BJ (cell line): ENCODE data around the gene PSMB3. TPM values are rescaled to one million over a fixed set of nuclear protein-coding genes. Genes with fewer than 3 reads are reported as not detected.

Source experiments
- CTCF ChIA-PET: fragments of 350-600 bp; formaldehyde crosslinking; extraction: SDS; loops from one replicate; lab custom pipeline; 2021; ENCODE audit warnings: antibody characterized with exemption, inconsistent platforms; lab: Yijun Ruan, JAX
- POLR2A ChIA-PET: fragments of 300-600 bp; sonication (Branson Sonifier 250); formaldehyde crosslinking; extraction: SDS; loops from one replicate; lab custom pipeline; 2021; ENCODE audit warnings: antibody characterized with exemption; lab: Charles Lee
- DNase-seq: peaks from one replicate; pipeline ENCODE4 v3.0.0-alpha.2; 2011; ENCODE audit warnings: low read depth
- H3K27me3 ChIP-seq: 2 replicates; pipeline ENCODE4 v1.6.0; 2011; ENCODE audit warnings: low read length; ENCODE audit not compliant: control insufficient read depth, insufficient read depth
- H3K36me3 ChIP-seq: 2 replicates; pipeline ENCODE4 v1.5.1; 2011; ENCODE audit warnings: low read length; ENCODE audit not compliant: control insufficient read depth, insufficient read depth
- H3K4me3 ChIP-seq: 2 replicates; pipeline ENCODE4 v1.5.1; 2011; ENCODE audit warnings: low read depth, mild to moderate bottlenecking, control low read depth, low read length
- polyA plus RNA-seq: library from polyadenylated mRNA; depleted of rRNA; stranded (reverse); fragments of >200 nt; gene quantifications from 2 replicates; pipeline ENCODE4 v1.2.3, GENCODE V29; 2011
- TF ChIP-seq, protein P1 (sequence below): IDR thresholded peaks from 2 replicates; pipeline ENCODE4 v1.5.1; 2011; ENCODE audit warnings: low read depth, mild to moderate bottlenecking, control low read depth, inconsistent platforms, low read length, moderate library complexity; ENCODE audit not compliant: insufficient read depth

PSMB3 gene
- polyA plus RNA-seq, 1 experiment: 337 TPM

DNA sequence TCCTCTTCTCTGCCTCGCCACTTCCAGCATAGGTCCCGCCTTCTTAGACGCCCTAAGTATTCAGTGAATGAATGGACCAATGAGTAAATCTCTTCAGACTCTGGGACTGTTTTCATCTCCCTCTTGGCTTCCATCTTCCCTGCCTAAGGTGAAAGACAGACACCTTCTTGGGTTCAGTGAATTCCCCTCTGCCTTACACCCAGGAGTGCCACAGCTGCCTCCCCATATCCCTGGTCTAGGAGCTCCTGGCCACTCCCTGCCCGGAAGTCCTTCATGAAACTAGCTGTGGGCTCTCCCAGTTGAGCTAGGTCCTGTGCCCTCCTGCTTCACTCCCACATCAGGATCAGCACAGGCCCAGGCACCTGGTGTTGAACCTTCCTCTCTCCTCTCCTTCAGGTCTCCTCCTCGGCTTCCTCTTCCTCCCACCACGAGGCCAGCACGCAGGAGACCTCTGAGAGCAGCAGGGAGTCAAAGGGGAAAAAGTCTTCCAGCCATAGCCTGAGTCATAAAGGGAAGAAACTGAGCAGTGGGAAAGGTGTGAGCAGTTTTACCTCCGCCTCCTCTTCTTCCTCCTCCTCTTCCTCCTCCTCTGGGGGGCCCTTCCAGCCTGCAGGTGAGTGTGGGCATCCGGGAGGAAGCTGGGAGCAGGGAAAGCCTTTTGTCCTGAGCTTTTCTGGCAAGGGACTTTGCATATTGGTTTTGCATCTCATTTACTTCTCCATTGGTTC, 37.2 kb upstream of the PSMB3 start:
- ChIA-PET CTCF (interaction anchor here (1.0 to 5.3 kb wide), 4 partner anchors 9 to 48 kb away, joined by 4 to 22 read pairs (median 6); no protein-coding TSS in a partner anchor), POLR2A (no interaction called here)
- DNase-seq: no peak
- Histone ChIP-seq H3K27me3 (no peaks in the 10 kb centered on the region), H3K4me3 (no peak overlapping the region), H3K36me3 (peaks cover 42% of the 10 kb centered on the region)
- TF ChIP-seq, protein P1, sequence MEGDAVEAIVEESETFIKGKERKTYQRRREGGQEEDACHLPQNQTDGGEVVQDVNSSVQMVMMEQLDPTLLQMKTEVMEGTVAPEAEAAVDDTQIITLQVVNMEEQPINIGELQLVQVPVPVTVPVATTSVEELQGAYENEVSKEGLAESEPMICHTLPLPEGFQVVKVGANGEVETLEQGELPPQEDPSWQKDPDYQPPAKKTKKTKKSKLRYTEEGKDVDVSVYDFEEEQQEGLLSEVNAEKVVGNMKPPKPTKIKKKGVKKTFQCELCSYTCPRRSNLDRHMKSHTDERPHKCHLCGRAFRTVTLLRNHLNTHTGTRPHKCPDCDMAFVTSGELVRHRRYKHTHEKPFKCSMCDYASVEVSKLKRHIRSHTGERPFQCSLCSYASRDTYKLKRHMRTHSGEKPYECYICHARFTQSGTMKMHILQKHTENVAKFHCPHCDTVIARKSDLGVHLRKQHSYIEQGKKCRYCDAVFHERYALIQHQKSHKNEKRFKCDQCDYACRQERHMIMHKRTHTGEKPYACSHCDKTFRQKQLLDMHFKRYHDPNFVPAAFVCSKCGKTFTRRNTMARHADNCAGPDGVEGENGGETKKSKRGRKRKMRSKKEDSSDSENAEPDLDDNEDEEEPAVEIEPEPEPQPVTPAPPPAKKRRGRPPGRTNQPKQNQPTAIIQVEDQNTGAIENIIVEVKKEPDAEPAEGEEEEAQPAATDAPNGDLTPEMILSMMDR: no peak

DNA sequence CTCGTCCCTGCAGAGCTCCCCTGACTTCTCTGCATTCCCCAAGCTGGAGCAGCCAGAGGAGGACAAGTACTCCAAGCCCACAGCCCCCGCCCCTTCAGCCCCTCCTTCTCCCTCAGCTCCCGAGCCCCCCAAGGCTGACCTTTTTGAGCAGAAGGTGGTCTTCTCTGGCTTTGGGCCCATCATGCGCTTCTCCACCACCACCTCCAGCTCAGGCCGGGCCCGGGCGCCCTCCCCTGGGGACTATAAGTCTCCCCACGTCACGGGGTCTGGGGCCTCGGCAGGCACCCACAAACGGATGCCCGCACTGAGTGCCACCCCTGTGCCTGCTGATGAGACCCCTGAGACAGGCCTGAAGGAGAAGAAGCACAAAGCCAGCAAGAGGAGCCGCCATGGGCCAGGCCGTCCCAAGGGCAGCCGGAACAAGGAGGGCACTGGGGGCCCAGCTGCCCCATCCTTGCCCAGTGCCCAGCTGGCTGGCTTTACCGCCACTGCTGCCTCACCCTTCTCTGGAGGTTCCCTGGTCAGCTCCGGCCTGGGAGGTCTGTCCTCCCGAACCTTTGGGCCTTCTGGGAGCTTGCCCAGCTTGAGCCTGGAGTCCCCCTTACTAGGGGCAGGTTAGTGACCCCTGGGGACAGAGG, 36.1 kb upstream of the PSMB3 start:
- TF ChIP-seq, protein P1: no peak
- Histone ChIP-seq H3K27me3 (no peaks in the 10 kb centered on the region), H3K36me3 (peaks cover 42% of the 10 kb centered on the region), H3K4me3 (no peak overlapping the region)
- no peak for DNase-seq
- ChIA-PET POLR2A (no interaction called here), CTCF (interaction anchor here (1.2 to 5.3 kb wide), 3 partner anchors 10 to 19 kb away, joined by 4 to 22 read pairs (median 8); no protein-coding TSS in a partner anchor)

DNA sequence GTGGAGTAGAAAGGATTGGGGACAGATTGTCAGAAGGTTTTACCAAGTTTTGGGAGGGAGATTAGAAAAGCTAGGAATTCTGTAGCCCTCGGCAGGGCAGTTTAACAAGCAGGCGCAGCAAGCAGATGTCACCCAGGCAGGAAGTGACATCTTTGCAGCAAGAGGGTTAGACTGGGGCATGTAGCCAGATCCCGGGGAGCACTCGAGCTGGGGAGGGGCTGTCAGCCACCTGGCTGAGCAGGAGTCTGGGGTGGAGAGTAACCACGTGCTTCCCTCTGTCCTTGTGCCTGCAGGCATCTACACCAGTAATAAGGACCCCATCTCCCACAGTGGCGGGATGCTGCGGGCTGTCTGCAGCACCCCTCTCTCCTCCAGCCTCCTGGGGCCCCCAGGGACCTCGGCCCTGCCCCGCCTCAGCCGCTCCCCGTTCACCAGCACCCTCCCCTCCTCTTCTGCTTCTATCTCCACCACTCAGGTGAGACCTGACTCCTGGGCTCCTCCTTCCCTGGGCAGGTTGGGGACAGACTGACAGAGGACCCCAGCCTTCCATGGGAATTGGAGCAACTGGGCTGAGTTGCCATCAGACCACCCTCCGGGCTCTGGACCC, 35.3 kb upstream of the PSMB3 start:
- POLR2A ChIA-PET: no interaction called here
- CTCF ChIA-PET: interaction anchor here (5.3 kb wide), 1 partner anchor 11 kb away, joined by 22 read pairs; no protein-coding TSS in a partner anchor
- no peaks in the 10 kb centered on the region for H3K27me3 ChIP-seq
- DNase-seq: no peak
- no peak overlapping the region for H3K4me3 ChIP-seq
- TF ChIP-seq, protein P1: no peak
- peaks cover 41% of the 10 kb centered on the region for H3K36me3 ChIP-seq

DNA sequence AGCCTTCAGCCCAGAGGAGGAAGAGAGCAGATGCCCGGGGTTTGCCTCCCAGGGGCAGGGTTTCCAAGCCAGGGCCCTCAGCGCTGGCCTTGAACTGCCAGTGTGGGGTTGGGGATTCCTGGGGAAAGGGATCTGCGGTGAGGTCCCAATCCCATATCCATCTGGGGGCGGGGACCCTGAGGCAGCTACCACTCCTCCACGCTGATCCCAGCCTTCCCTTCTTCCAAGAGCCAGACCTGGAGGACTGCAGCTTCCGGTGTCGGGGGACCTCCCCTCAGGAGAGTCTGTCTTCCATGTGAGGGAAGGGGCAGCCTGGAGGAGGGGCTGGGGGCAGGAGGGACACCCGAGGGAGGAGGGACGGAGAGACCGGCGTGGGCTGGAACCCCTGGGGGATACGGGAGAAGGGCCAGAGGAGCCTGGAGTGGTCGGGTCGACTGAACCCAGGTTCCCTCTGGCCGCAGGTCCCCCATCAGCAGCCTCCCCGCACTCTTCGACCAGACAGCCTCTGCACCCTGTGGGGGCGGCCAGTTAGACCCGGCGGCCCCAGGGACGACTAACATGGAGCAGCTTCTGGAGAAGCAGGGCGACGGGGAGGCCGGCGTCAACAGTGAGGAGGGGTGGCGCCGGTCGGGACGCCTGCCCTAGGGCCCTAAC, 33.1 kb upstream of the PSMB3 start:
- TF ChIP-seq, protein P1: no peak
- Histone ChIP-seq H3K36me3 (peaks cover 38% of the 10 kb centered on the region), H3K4me3 (no peak overlapping the region), H3K27me3 (no peaks in the 10 kb centered on the region)
- DNase-seq: no peak
- ChIA-PET POLR2A (no interaction called here), CTCF (interaction anchor here (1.1 to 5.3 kb wide), 4 partner anchors 9 to 43 kb away, joined by 3 to 22 read pairs (median 6); partner anchors contain the start of gene CISD3)
